ENCODE measurements around the gene GPR55.
A peak's percentile ranks its signal among the peaks of the same experiment; 100 is the strongest.

The GPR55 gene

GRCh38 chr2:230932556-230933511 is 7.8 kb upstream of the GPR55 start:
- no peak for TF ChIP-seq CTCF (IDR thresholded peaks at IDR 0.05; ENCODE audit: insufficient read depth, low read depth, low read length, missing control alignments)
- no peak for DNase-seq (ENCODE audit: low read depth)
- no peak overlapping the region for H3K4me3 ChIP-seq (ENCODE audit: low read depth, low read length)

GRCh38 chr2:230931556-230932231 is 6.7 kb upstream of the GPR55 start:
- TF ChIP-seq CTCF (IDR thresholded peaks at IDR 0.05; ENCODE audit: insufficient read depth, low read depth, low read length, missing control alignments), result no peak
- H3K4me3 ChIP-seq (ENCODE audit: low read depth, low read length), result no peak overlapping the region
- DNase-seq (ENCODE audit: low read depth), result no peak

- H3K4me3 ChIP-seq (ENCODE audit: low read depth, low read length), result no peak overlapping the region
- no peak for TF ChIP-seq CTCF (IDR thresholded peaks at IDR 0.05; ENCODE audit: insufficient read depth, low read depth, low read length, missing control alignments)
- no peak for DNase-seq (ENCODE audit: low read depth)
Observed at GRCh38 chr2:230930928-230931555, 6.0 kb upstream of the GPR55 start.

- TF ChIP-seq CTCF (IDR thresholded peaks at IDR 0.05; ENCODE audit: insufficient read depth, low read depth, low read length, missing control alignments), result no peak
- H3K4me3 ChIP-seq (ENCODE audit: low read depth, low read length), result no peak overlapping the region
- no peak for DNase-seq (ENCODE audit: low read depth)
Observed at GRCh38 chr2:230930149-230930780, 5.2 kb upstream of the GPR55 start.

GRCh38 chr2:230929381-230930148 is 4.5 kb upstream of the GPR55 start:
- peak; percentile 58 for DNase-seq (ENCODE audit: low read depth)
- H3K4me3 ChIP-seq (ENCODE audit: low read depth, low read length), result no peak overlapping the region
- TF ChIP-seq CTCF (IDR thresholded peaks at IDR 0.05; ENCODE audit: insufficient read depth, low read depth, low read length, missing control alignments), result peak; percentile 28

All from GM12865 (cell line).